OCI-LY1 (cell line): ENCODE results near the gene CYP4F11.

ENCODE experiments used
- H2AFZ ChIP-seq: fragments of 200-600 bp; sonication (generic), shearing (Covaris generic); 2 replicates; pipeline ENCODE4 v1.6.0; 2014; ENCODE audit warnings: antibody characterized with exemption, mild to moderate bottlenecking, low read length
- H3F3A ChIP-seq: fragments of 200-600 bp; sonication (generic), shearing (Covaris generic); 2 replicates; pipeline ENCODE4 v1.6.0; 2014; ENCODE audit warnings: mild to moderate bottlenecking, antibody characterized with exemption, low read length, moderate library complexity; ENCODE audit not compliant: insufficient read depth
- H3K27ac ChIP-seq: fragments of 200-600 bp; sonication (generic); 2 replicates; pipeline ENCODE4 v1.5.1; 2014; ENCODE audit warnings: low read length, mixed run types, mild to moderate bottlenecking, low read depth; ENCODE audit not compliant: poor library complexity, severe bottlenecking
- H3K27me3 ChIP-seq: fragments of 200-600 bp; sonication (generic); 2 replicates; pipeline ENCODE4 v1.6.0; 2014; ENCODE audit warnings: antibody characterized with exemption, mild to moderate bottlenecking, low read length, moderate library complexity; ENCODE audit not compliant: insufficient read depth
- H3K36me3 ChIP-seq: fragments of 200-600 bp; sonication (generic); 2 replicates; pipeline ENCODE4 v1.6.1; 2014; ENCODE audit warnings: mild to moderate bottlenecking, antibody characterized with exemption, low read length, moderate library complexity, mixed read lengths; ENCODE audit not compliant: insufficient read depth
- H3K4me1 ChIP-seq: fragments of 200-600 bp; sonication (generic); 2 replicates; pipeline ENCODE4 v1.5.1; 2014; ENCODE audit warnings: mild to moderate bottlenecking, low read length, moderate library complexity; ENCODE audit not compliant: insufficient read depth, severe bottlenecking
- H3K4me2 ChIP-seq: fragments of 200-600 bp; sonication (generic), shearing (Covaris generic); 2 replicates; pipeline ENCODE4 v1.6.1; 2014; ENCODE audit warnings: low read length
- H3K4me3 ChIP-seq: fragments of 200-600 bp; sonication (generic); 2 replicates; pipeline ENCODE4 v1.5.1; 2014; ENCODE audit warnings: low read length, low read depth, mild to moderate bottlenecking, mixed read lengths; ENCODE audit not compliant: poor library complexity, severe bottlenecking
- H3K79me2 ChIP-seq: fragments of 200-600 bp; shearing (Covaris generic); 2 replicates; pipeline ENCODE4 v1.6.1; 2016; ENCODE audit warnings: mixed run types, low read length, mixed read lengths; ENCODE audit not compliant: insufficient read depth
- H3K9ac ChIP-seq: fragments of 200-600 bp; sonication (generic), shearing (Covaris generic); 2 replicates; pipeline ENCODE4 v1.6.1; 2014; ENCODE audit warnings: mild to moderate bottlenecking, low read length, mixed read lengths
- H3K9me2 ChIP-seq: fragments of 200-600 bp; sonication (generic), shearing (Covaris generic); 2 replicates; pipeline ENCODE4 v1.6.1; 2014; ENCODE audit warnings: low read depth, mild to moderate bottlenecking, low read length, mixed read lengths
- H3K9me3 ChIP-seq: fragments of 200-600 bp; shearing (Covaris generic); 2 replicates; pipeline ENCODE4 v1.6.1; 2014; ENCODE audit warnings: low read length, mixed read lengths
- H4K20me1 ChIP-seq: fragments of 200-600 bp; sonication (generic), shearing (Covaris generic); 2 replicates; pipeline ENCODE4 v1.6.0; 2016; ENCODE audit warnings: mild to moderate bottlenecking, low read length; ENCODE audit not compliant: insufficient read depth
- CTCF ChIP-seq: fragments of 200-600 bp; sonication (generic), shearing (Covaris generic); IDR thresholded peaks from 2 replicates; pipeline ENCODE4 v1.5.1; 2017; ENCODE audit warnings: mild to moderate bottlenecking, antibody characterized with exemption, low read length, moderate library complexity, mixed read lengths
- EZH2 ChIP-seq: fragments of 200-600 bp; sonication (generic), shearing (Covaris generic); IDR thresholded peaks from 2 replicates; pipeline ENCODE4 v1.8.0; 2017; ENCODE audit warnings: borderline replicate concordance, mixed run types, mild to moderate bottlenecking, antibody characterized with exemption, low read length, moderate library complexity, mixed read lengths

The CYP4F11 gene

GRCh38 chr19:15897026-15897737, 37.1 kb downstream of the CYP4F11 start:
- Histone ChIP-seq H2AFZ (no peak overlapping the region), H3K9ac (no peak overlapping the region), H3K4me3 (no peak overlapping the region), H3K36me3 (no peaks in the 10 kb centered on the region), H3K9me3 (no peaks in the 10 kb centered on the region), H3K79me2 (no peaks in the 10 kb centered on the region), H3F3A (no peaks in the 10 kb centered on the region), H3K4me1 (no peaks in the 10 kb centered on the region), H3K4me2 (no peak overlapping the region), H4K20me1 (no peaks in the 10 kb centered on the region), H3K27me3 (no peaks in the 10 kb centered on the region), H3K27ac (no peak overlapping the region), H3K9me2 (no peaks in the 10 kb centered on the region)
- no peak for TF ChIP-seq CTCF
- TF ChIP-seq EZH2, result no peak

DNA sequence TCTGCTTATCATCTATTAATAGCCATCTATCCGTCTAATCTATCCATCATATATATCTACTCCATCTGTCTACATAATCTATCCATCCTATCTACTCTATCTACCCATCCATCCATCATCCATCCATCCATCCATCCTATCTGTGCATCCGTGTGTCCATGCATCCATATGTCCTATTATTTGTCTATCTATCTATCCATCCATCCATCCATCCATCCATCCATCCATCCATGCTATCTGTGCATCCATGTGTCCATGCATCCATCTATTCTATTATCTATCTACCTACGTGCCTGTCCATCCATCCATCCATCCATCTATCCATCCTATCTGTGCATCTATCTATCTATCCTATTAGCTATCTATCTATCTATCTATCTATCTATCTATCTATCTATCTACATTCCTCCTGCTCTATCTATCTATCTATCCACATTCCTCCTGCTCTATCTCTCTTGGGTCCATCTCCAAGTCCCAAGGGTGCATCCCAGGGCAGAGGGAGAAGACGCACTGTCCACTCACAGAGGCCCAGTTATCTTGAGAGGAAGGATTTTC, 38.4 kb downstream of the CYP4F11 start:
- Histone ChIP-seq H3K79me2 (no peaks in the 10 kb centered on the region), H3K27ac (no peak overlapping the region), H3K36me3 (no peaks in the 10 kb centered on the region), H3K9ac (no peak overlapping the region), H3K4me2 (no peak overlapping the region), H3K9me2 (no peaks in the 10 kb centered on the region), H2AFZ (no peak overlapping the region), H3K4me3 (no peak overlapping the region), H3K27me3 (no peaks in the 10 kb centered on the region), H3F3A (no peaks in the 10 kb centered on the region), H3K9me3 (no peaks in the 10 kb centered on the region), H4K20me1 (no peaks in the 10 kb centered on the region), H3K4me1 (no peaks in the 10 kb centered on the region)
- TF ChIP-seq EZH2 (no peak), CTCF (no peak)

- Histone ChIP-seq H3K4me1 (no peaks in the 10 kb centered on the region), H3K4me3 (no peak overlapping the region), H3K79me2 (no peaks in the 10 kb centered on the region), H3K27ac (no peak overlapping the region), H4K20me1 (no peaks in the 10 kb centered on the region), H2AFZ (no peak overlapping the region), H3K36me3 (no peaks in the 10 kb centered on the region), H3K9me3 (no peaks in the 10 kb centered on the region), H3K9ac (no peak overlapping the region), H3F3A (no peaks in the 10 kb centered on the region), H3K4me2 (no peak overlapping the region), H3K9me2 (no peaks in the 10 kb centered on the region), H3K27me3 (no peaks in the 10 kb centered on the region)
- no peak for TF ChIP-seq CTCF
- no peak for TF ChIP-seq EZH2
Observed at GRCh38 chr19:15894359-15894758, 40.0 kb downstream of the CYP4F11 start.
